Lower leg skin (tissue), 3 donors: ENCODE measurements around the gene TREML4.

Experiments used
- POLR2A ChIP-seq, 2 donors: fragments of 450-650 bp; IDR thresholded peaks; one replicate each; pipeline ENCODE4 v1.6.1; 2016 to 2017; ENCODE audit warnings: antibody characterized with exemption in 2 of 2, mild to moderate bottlenecking in 1 of 2, moderate library complexity in 1 of 2
- TF ChIP-seq, protein P1 (sequence below), 3 donors: fragments of 450-650 bp; IDR thresholded peaks; one replicate each; pipeline ENCODE4 v1.5.1; 2016; ENCODE audit warnings: antibody characterized with exemption in 3 of 3, mild to moderate bottlenecking in 3 of 3, moderate library complexity in 2 of 3

DNA sequence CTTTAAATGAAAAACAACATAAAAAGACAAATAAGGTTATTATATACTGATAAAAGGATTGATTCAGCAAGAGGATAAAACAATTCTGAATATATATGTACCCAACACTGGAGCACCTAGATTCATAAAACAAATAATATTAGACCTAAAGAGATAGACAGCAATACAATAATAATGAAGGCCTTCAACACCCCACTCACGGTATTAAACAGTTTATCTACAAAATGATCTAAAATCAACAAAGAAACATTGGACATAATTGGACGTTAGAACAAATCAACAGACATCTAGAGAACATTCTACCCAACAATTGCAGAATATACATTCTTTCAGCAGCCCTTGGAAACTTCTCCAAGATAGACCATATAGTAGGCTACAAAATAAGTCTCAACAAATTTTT, 34.3 kb downstream of the TREML4 start:
- TF ChIP-seq, protein P1, sequence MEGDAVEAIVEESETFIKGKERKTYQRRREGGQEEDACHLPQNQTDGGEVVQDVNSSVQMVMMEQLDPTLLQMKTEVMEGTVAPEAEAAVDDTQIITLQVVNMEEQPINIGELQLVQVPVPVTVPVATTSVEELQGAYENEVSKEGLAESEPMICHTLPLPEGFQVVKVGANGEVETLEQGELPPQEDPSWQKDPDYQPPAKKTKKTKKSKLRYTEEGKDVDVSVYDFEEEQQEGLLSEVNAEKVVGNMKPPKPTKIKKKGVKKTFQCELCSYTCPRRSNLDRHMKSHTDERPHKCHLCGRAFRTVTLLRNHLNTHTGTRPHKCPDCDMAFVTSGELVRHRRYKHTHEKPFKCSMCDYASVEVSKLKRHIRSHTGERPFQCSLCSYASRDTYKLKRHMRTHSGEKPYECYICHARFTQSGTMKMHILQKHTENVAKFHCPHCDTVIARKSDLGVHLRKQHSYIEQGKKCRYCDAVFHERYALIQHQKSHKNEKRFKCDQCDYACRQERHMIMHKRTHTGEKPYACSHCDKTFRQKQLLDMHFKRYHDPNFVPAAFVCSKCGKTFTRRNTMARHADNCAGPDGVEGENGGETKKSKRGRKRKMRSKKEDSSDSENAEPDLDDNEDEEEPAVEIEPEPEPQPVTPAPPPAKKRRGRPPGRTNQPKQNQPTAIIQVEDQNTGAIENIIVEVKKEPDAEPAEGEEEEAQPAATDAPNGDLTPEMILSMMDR (IDR thresholded peaks at IDR 0.05): no peak
- no peak for TF ChIP-seq POLR2A (IDR thresholded peaks at IDR 0.05)
